Brain microvascular endothelial cell (primary cell): ENCODE data around the gene KITLG.
A peak's percentile ranks its signal among the peaks of the same experiment; 100 is the strongest.
"Not testable (repeated sequence)": the region's sequence is repeated elsewhere in the genome, so short reads cannot be mapped to it uniquely, and the experiment has no call there.

Experiments used
- DNase-seq: peaks from one replicate; pipeline ENCODE4 v3.0.0-alpha.2; 2020
- H3K27ac ChIP-seq: fragments of 250-450 bp; sonication (Bioruptor Pico); 2 replicates; pipeline ENCODE4 v1.5.1; 2020; ENCODE audit warnings: mild to moderate bottlenecking, moderate library complexity
- H3K27me3 ChIP-seq: fragments of 250-450 bp; sonication (Bioruptor Pico); replicated peaks from 2 replicates; pipeline ENCODE4 v1.5.1; 2020; ENCODE audit warnings: mild to moderate bottlenecking
- H3K36me3 ChIP-seq: fragments of 250-450 bp; sonication (Bioruptor Pico); replicated peaks from 2 replicates; pipeline ENCODE4 v1.5.1; 2020; ENCODE audit warnings: mild to moderate bottlenecking
- H3K4me3 ChIP-seq: 2 replicates; pipeline ENCODE4 v1.5.1; 2011; ENCODE audit warnings: low read depth, mild to moderate bottlenecking, control low read depth, low read length, moderate library complexity
- in situ Hi-C: cut with HindIII; loops from 2 replicates; pipeline ENCODE4 v1.10.0; 2017; ENCODE audit warnings: low sequenced_read_pairs, low pct_ligation_motif_present
- TF ChIP-seq, protein P1 (sequence below): IDR thresholded peaks from 2 replicates; pipeline ENCODE4 v1.5.1; 2011; ENCODE audit warnings: low read depth, mild to moderate bottlenecking, moderate library complexity, low read length, control low read depth, inconsistent platforms; ENCODE audit errors: missing control alignments

Gene KITLG

DNA sequence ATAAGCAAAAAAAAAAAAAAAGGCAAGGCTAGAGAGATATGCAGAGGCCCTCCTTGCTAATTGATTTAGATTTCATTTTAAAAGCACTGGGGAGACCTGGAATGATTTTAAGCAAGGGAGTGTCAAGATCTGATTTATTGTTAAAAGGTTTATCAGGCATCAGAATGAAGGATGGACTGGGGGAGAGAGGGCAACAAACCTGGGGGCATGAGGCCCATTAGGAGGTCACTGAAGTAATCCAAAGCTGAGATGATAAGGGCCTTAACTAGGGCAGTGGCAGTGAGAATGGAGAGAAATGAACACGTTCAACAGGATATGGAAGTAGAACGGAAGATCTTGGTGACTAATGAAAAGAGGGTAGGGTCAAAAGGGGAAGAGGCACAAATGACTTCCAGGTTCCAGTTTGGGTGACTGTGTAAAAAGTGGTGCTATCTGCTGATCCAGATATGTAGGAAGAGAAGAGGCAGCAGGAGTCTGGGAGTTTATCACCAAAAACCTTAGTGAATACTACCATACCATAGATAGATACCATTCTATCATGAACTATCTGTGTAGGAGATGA, 24.0 kb downstream of the KITLG start:
- no peak overlapping the region for H3K4me3 ChIP-seq
- in situ Hi-C loops = no loop called here
- no peaks in the 10 kb centered on the region for H3K27me3 ChIP-seq
- no peak overlapping the region for H3K27ac ChIP-seq
- no peak for DNase-seq
- TF ChIP-seq, protein P1, sequence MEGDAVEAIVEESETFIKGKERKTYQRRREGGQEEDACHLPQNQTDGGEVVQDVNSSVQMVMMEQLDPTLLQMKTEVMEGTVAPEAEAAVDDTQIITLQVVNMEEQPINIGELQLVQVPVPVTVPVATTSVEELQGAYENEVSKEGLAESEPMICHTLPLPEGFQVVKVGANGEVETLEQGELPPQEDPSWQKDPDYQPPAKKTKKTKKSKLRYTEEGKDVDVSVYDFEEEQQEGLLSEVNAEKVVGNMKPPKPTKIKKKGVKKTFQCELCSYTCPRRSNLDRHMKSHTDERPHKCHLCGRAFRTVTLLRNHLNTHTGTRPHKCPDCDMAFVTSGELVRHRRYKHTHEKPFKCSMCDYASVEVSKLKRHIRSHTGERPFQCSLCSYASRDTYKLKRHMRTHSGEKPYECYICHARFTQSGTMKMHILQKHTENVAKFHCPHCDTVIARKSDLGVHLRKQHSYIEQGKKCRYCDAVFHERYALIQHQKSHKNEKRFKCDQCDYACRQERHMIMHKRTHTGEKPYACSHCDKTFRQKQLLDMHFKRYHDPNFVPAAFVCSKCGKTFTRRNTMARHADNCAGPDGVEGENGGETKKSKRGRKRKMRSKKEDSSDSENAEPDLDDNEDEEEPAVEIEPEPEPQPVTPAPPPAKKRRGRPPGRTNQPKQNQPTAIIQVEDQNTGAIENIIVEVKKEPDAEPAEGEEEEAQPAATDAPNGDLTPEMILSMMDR = no peak
- no peaks in the 10 kb centered on the region for H3K36me3 ChIP-seq

DNA sequence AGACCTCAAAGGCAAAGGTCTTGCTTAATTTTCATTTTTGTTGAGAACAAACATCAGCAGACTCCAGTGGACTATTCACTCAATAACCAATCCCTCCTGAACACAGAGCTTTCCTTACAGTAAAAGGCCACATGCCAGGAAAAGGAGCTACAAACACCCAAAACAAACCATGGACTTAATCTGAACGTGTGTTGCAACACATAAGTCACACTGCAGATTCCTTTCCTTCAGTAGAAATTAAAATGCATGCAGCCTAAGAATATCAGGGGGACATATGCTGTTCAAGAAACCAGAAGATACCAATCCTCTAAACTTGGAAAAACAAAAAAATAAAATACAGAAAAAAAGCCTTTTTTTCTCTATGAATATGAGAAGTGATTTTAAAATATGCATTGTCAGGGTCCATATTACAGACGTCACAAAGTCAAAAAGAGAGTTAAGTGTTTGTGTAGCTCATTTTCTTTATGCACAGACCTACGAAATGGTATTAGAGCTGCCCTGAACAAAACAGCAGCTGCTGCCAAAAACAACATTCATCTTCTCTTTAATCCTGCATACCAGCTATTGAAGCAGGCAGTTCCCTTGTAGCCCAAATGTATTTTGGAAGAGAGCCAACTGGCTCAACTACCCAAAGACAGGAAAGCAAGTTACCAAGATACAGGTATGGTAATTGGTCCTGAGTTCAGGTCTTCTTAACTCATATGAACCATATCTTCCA, 26.2 kb downstream of the KITLG start:
- DNase-seq = peak; percentile 53
- Histone ChIP-seq H3K4me3 (no peak overlapping the region), H3K27ac (peak overlapping the region; percentile 55)

DNA sequence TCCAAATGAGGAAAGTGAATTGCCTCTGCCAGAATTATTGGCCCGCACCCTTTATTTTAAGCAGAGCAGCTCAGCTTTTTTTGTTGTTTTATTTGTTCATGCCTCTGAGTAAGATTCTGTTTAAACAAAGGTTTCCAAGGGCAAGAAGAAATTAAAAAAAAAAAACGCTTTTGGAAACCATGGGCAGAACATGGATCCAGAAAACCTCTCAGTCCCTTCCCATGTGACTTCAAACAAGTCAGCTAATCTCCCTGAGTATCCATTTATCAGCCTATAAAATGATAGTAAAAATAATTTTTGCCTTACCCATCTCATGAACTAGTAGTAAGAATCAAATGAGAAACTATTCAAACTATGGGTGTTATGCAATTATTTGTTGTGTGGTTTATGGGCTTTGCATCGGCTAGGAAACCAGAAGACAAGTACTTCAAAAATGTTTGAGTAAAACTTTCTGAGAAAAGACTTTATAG, 27.6 kb downstream of the KITLG start:
- in situ Hi-C loops = no loop called here
- no peak overlapping the region for H3K27ac ChIP-seq
- H3K36me3 ChIP-seq = no peaks in the 10 kb centered on the region
- DNase-seq = no peak
- no peak overlapping the region for H3K4me3 ChIP-seq
- TF ChIP-seq, protein P1 = no peak
- no peaks in the 10 kb centered on the region for H3K27me3 ChIP-seq

More for the DNA sequence above, 26.2 kb downstream of the KITLG start:
- TF ChIP-seq, protein P1 = no peak
- H3K36me3 ChIP-seq = no peaks in the 10 kb centered on the region
- in situ Hi-C loops = no loop called here
- no peaks in the 10 kb centered on the region for H3K27me3 ChIP-seq

DNA sequence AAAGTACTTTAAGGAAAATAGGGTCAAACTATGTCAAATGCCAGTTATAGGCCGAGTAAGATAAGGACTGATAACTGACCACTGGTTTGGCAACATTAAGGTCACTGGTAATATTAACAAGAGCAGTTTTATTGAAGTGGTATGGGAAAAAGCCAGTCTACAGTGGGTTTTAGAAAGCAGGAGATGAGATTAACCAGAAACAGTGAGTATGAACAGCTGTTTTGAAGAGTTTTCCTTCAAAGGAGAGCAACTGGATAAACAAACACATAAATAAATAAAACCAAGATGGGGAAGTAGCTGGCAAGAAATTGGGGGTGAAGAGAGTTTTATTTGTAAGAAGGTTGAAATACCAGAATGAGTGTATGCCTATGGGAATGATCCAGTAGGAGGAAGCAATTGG, 30.3 kb downstream of the KITLG start:
- no peaks in the 10 kb centered on the region for H3K27me3 ChIP-seq
- DNase-seq = no peak
- in situ Hi-C loops = no loop called here
- no peak overlapping the region for H3K27ac ChIP-seq
- no peak overlapping the region for H3K4me3 ChIP-seq
- TF ChIP-seq, protein P1 = no peak
- no peaks in the 10 kb centered on the region for H3K36me3 ChIP-seq

DNA sequence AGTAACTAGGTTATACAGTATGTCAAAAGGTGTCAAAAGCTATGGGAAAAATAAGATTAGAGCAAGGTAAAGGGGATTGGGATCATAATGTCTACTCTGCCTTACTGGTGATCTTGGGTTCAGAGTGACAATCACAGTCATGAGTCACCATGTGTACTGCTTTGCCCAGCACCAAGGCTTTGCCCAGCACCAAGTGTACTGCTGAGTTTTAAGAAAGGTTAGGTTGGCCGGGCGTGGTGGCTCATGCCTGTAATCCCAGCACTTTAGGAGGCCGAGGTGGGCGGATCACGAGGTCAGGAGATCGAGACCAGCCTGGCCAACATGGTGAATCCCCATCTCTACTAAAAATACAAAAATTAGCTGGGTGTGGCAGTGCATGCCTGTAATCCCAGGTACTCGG, 32.3 kb downstream of the KITLG start:
- H3K27ac ChIP-seq, H3K4me3 ChIP-seq, H3K27me3 ChIP-seq, in situ Hi-C loops, DNase-seq, H3K36me3 ChIP-seq: not testable (repeated sequence)

DNA sequence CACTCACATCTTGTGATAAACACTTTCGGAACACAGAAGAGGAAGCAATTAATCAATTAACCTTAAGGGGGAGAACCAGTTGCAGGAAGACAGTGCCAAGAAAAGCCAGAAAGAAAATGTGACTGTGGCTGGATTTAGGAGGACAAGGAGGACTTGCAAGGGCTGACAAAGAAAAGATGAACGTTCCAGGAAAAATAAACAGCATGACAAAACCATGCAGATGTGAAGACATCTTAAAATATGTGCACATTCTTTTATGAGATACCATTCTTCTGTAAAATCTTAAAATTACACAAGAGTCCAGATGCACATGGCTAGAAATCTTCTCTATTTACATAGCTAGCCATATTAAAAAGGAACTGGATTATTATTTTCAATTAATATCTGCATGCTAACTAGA, 33.4 kb downstream of the KITLG start:
- no peaks in the 10 kb centered on the region for H3K27me3 ChIP-seq
- TF ChIP-seq, protein P1 = no peak
- no peak overlapping the region for H3K27ac ChIP-seq
- H3K36me3 ChIP-seq = no peaks in the 10 kb centered on the region
- no peak overlapping the region for H3K4me3 ChIP-seq
- in situ Hi-C loops = no loop called here
- DNase-seq = no peak
